HCT116 (cell line): ENCODE results near the gene CYP2S1.

ENCODE experiments used
- ELF1 ChIP-seq: IDR thresholded peaks from 2 replicates; pipeline ENCODE4 v1.6.1; 2012; ENCODE audit warnings: low read depth, borderline replicate concordance
- EZH2phosphoT487 ChIP-seq: fragments of 200-600 bp; IDR thresholded peaks from 2 replicates; pipeline ENCODE4 v1.6.1; 2018; ENCODE audit warnings: antibody characterized with exemption, borderline replicate concordance
- YY1 ChIP-seq: IDR thresholded peaks from 2 replicates; pipeline ENCODE4 v1.6.1; 2011; ENCODE audit warnings: low read length, low read depth, moderate library complexity, mild to moderate bottlenecking; ENCODE audit not compliant: insufficient replicate concordance; ENCODE audit errors: extremely low read depth
- ZBTB33 ChIP-seq: IDR thresholded peaks from 2 replicates; pipeline ENCODE4 v1.6.1; 2011; ENCODE audit warnings: mild to moderate bottlenecking, low read length, moderate library complexity; ENCODE audit not compliant: insufficient replicate concordance; ENCODE audit errors: extremely low read depth
- TF ChIP-seq, protein P1 (sequence below), 3 experiments: fragments of 200-600 bp in 1 of 3; sonication (generic) in 1 of 3; IDR thresholded peaks in 2 of 3; conservative IDR thresholded peaks in 1 of 3; 2 replicates each; pipeline ENCODE4 v1.5.1; 2012 to 2017; ENCODE audit warnings: low read depth in 2 of 3, low read length in 2 of 3, antibody characterized with exemption in 1 of 3, borderline replicate concordance in 1 of 3, control low read depth in 1 of 3, mild to moderate bottlenecking in 1 of 3, mixed read lengths in 1 of 3, mixed run types in 1 of 3, moderate library complexity in 1 of 3; ENCODE audit not compliant: insufficient read depth in 1 of 3
- TF ChIP-seq, protein P2 (sequence below): IDR thresholded peaks from 2 replicates; pipeline ENCODE4 v1.6.1; 2012

- TF ChIP-seq, protein P1, sequence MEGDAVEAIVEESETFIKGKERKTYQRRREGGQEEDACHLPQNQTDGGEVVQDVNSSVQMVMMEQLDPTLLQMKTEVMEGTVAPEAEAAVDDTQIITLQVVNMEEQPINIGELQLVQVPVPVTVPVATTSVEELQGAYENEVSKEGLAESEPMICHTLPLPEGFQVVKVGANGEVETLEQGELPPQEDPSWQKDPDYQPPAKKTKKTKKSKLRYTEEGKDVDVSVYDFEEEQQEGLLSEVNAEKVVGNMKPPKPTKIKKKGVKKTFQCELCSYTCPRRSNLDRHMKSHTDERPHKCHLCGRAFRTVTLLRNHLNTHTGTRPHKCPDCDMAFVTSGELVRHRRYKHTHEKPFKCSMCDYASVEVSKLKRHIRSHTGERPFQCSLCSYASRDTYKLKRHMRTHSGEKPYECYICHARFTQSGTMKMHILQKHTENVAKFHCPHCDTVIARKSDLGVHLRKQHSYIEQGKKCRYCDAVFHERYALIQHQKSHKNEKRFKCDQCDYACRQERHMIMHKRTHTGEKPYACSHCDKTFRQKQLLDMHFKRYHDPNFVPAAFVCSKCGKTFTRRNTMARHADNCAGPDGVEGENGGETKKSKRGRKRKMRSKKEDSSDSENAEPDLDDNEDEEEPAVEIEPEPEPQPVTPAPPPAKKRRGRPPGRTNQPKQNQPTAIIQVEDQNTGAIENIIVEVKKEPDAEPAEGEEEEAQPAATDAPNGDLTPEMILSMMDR (IDR thresholded peaks at IDR 0.05 in 2 of 3, conservative IDR thresholded peaks at IDR 0.05 in 1 of 3; ENCODE audit: borderline replicate concordance in 1 of 3, insufficient read depth in 1 of 3, low read depth in 2 of 3, low read length in 2 of 3): no peak
- TF ChIP-seq YY1 (no peak), EZH2phosphoT487 (no peak), ELF1 (no peak), ZBTB33 (no peak)
- TF ChIP-seq, protein P2, sequence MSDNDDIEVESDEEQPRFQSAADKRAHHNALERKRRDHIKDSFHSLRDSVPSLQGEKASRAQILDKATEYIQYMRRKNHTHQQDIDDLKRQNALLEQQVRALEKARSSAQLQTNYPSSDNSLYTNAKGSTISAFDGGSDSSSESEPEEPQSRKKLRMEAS: no peak
Observed at GRCh38 chr19:41194157-41194552, 1.1 kb downstream of the CYP2S1 start.
